HG02973 (cell line): ENCODE data around the gene PITPNB.

Experiments
- ATAC-seq: cut with Tn5 transposase; IDR thresholded peaks from one replicate; pipeline ENCODE4 v1.9.1; 2021; ENCODE audit warnings: moderate library complexity; ENCODE audit not compliant: unreplicated experiment

PITPNB gene

GRCh38 chr22:27805841-27806240 is 113.2 kb downstream of the PITPNB start:
- ATAC-seq: no peak

DNA sequence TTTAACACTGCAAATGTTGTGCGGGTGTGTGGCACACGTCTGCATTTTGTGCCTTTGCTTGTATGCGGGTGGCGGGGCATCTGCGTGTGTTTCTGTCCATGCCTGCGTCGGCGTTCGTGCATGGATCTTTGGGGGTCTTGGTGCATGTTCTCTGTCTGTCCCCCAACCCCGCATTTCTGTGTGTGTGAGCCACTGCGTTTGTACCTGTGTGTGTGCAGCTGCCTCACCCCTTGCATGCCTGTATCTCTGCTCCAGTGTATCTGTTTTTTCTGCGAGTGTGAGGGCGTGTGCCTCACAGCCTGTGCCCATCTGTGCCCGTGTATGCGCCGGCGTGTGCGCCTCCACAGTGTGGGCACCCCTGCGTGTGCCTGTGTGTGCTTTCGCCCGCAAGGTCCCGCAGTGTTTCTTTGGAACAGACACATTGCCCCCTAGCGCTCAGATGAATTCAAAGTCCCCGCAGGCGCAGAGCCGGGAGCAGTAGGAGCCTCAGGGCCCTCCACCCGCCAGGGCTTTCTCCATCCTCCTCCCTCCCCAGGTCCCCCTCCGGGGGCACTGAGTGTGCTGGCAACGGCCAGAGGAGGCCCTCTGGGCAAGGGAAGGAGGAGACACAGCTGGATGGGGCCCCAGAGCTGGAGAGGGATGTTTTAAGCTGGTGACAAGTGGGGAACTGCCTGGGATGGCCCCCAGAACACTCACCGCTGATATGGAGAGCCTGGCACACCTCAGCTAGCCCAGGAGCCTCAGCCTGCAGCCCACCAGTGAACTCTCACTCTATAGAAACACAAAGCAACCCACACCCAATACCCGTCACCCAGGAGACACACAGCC is 114.4 kb downstream of the PITPNB start:
- no peak for ATAC-seq

GRCh38 chr22:27803841-27804415 is 115.1 kb downstream of the PITPNB start:
- no peak for ATAC-seq

GRCh38 chr22:27802346-27803073 is 116.5 kb downstream of the PITPNB start:
- ATAC-seq: no peak
